GM19452 (cell line): Measurements from ENCODE around the gene VPS13C.

ENCODE experiments used
- ATAC-seq: cut with Tn5 transposase; IDR thresholded peaks from one replicate; pipeline ENCODE4 v1.9.1; 2021; ENCODE audit not compliant: unreplicated experiment

Gene VPS13C

GRCh38 chr15:62060113-62060895, at the start of gene VPS13C:
Gene VPS13C, minus strand, starts transcription at chr15:62060447. Its CDS starts 73 bp downstream, at chr15:62060374.
- peak; percentile 87 for ATAC-seq

GRCh38 chr15:62109437-62109836, 49.2 kb upstream of the VPS13C start:
- ATAC-seq: no peak

- ATAC-seq: no peak
Observed at GRCh38 chr15:62108411-62108810, 48.2 kb upstream of the VPS13C start.

GRCh38 chr15:62107571-62108121, 47.4 kb upstream of the VPS13C start:
- no peak for ATAC-seq

- no peak for ATAC-seq
Observed at GRCh38 chr15:62106096-62106495, 45.8 kb upstream of the VPS13C start.

- ATAC-seq: no peak
Observed at GRCh38 chr15:62105266-62105665, 45.0 kb upstream of the VPS13C start.

GRCh38 chr15:62104846-62105245, 44.6 kb upstream of the VPS13C start:
- no peak for ATAC-seq

- ATAC-seq: no peak
Observed at GRCh38 chr15:62104401-62104800, 44.2 kb upstream of the VPS13C start.

GRCh38 chr15:62103431-62103830, 43.2 kb upstream of the VPS13C start:
- ATAC-seq: no peak

- ATAC-seq: no peak
Observed at GRCh38 chr15:62099094-62099601, 38.9 kb upstream of the VPS13C start.

- ATAC-seq: no peak
Observed at GRCh38 chr15:62094388-62094787, 34.1 kb upstream of the VPS13C start.

- ATAC-seq: no peak
Observed at GRCh38 chr15:62093809-62094208, 33.6 kb upstream of the VPS13C start.

- no peak for ATAC-seq
Observed at GRCh38 chr15:62090988-62091387, 30.7 kb upstream of the VPS13C start.

GRCh38 chr15:62089616-62090015, 29.4 kb upstream of the VPS13C start:
- ATAC-seq: no peak

GRCh38 chr15:62088353-62088693, 28.1 kb upstream of the VPS13C start:
- ATAC-seq: no peak

- no peak for ATAC-seq
Observed at GRCh38 chr15:62087671-62088352, 27.6 kb upstream of the VPS13C start.

GRCh38 chr15:62085740-62086139, 25.5 kb upstream of the VPS13C start:
- ATAC-seq: no peak

- ATAC-seq: no peak
Observed at GRCh38 chr15:62083194-62084154, 23.2 kb upstream of the VPS13C start.

- ATAC-seq: no peak
Observed at GRCh38 chr15:62079594-62079993, 19.3 kb upstream of the VPS13C start.

- no peak for ATAC-seq
Observed at GRCh38 chr15:62075595-62076277, 15.5 kb upstream of the VPS13C start.
